Sigmoid colon (tissue), 7 donors: Measurements from ENCODE around the gene CDK6. TPM values are rescaled to one million over a fixed set of nuclear protein-coding genes. Genes with fewer than 3 reads are reported as not detected.
A peak's percentile ranks its signal among the peaks of the same experiment; 100 is the strongest.
"Not testable (repeated sequence)": the region's sequence is repeated elsewhere in the genome, so short reads cannot be mapped to it uniquely, and the experiment has no call there.

ENCODE experiments used
- DNase-seq: peaks from one replicate; pipeline ENCODE4 v3.0.0-alpha.2; 2019
- H3K27ac ChIP-seq, 4 donors: fragments of 200-600 bp; sonication (generic); one replicate each; pipeline ENCODE4 v1.5.1; 2016 to 2019; ENCODE audit warnings: mild to moderate bottlenecking in 1 of 4
- H3K27me3 ChIP-seq, 3 donors: fragments of 200-600 bp; sonication (generic); one replicate each; pipeline ENCODE4 v1.5.1; 2019; ENCODE audit warnings: mild to moderate bottlenecking in 1 of 3
- H3K36me3 ChIP-seq, 4 donors: fragments of 200-600 bp; sonication (generic); one replicate each; pipeline ENCODE4 v1.5.1; 2016 to 2019
- H3K4me1 ChIP-seq, 4 donors: fragments of 200-600 bp; sonication (generic); one replicate each; pipeline ENCODE4 v1.5.1; 2017 to 2019
- H3K4me3 ChIP-seq, 4 donors: fragments of 200-600 bp; sonication (generic); one replicate each; pipeline ENCODE4 v1.5.1; 2017 to 2019; ENCODE audit warnings: mild to moderate bottlenecking in 2 of 4, moderate library complexity in 1 of 4
- H3K9me3 ChIP-seq, 4 donors: fragments of 200-600 bp in 3 of 4; sonication (generic) in 3 of 4; one replicate each; pipeline versions ENCODE4 v1.5.1 to v1.6.1; 2013 to 2019
- EP300 ChIP-seq, 4 donors: sonication (generic); formaldehyde crosslinking; IDR thresholded peaks; one replicate each; pipeline ENCODE4 v1.6.1; 2017; ENCODE audit warnings: antibody characterized with exemption in 4 of 4
- POLR2A ChIP-seq, 2 donors: fragments of 450-650 bp; IDR thresholded peaks; one replicate each; pipeline ENCODE4 v1.6.1; 2016; ENCODE audit warnings: antibody characterized with exemption in 2 of 2, mild to moderate bottlenecking in 2 of 2, moderate library complexity in 2 of 2
- POLR2AphosphoS5 ChIP-seq, 4 donors: sonication (generic); formaldehyde crosslinking; IDR thresholded peaks; one replicate each; pipeline ENCODE4 v1.6.1; 2017; ENCODE audit warnings: antibody characterized with exemption in 4 of 4
- WGBS, 2 donors: extraction: QIAGEN DNeasy Blood & Tissue Kit; methylation state at CpG; one replicate each; pipeline ENCODE4 v1.1.7; 2013; 5-methylcytosine and 5-hydroxymethylcytosine counted together
- intact Hi-C: fragments of 100-400 bp; cut with DNase I; formaldehyde crosslinking; loops from one replicate; pipeline ENCODE4 v1.15.1; 2023
- polyA plus RNA-seq, 3 donors: library from polyadenylated mRNA; stranded (reverse); fragments of 200-250 nt; gene quantifications; one replicate each; pipeline ENCODE4 v1.2.3, GENCODE V29; 2013
- total RNA-seq, 4 donors: library from RNA; depleted of rRNA; stranded (reverse); fragments of >200 nt; gene quantifications; one replicate each; pipeline ENCODE4 v1.1.0, GENCODE V29; 2016
- TF ChIP-seq, protein P1 (sequence below), 4 experiments: fragments of 450-650 bp in 3 of 4; fragments of 200-600 bp in 1 of 4; IDR thresholded peaks; one replicate each; pipeline ENCODE4 v1.5.1; 2016 to 2019; ENCODE audit warnings: antibody characterized with exemption in 4 of 4, mild to moderate bottlenecking in 3 of 4, moderate library complexity in 2 of 4
- donor health status: healthy with polysubstance abuse.
- donor health status: Bipolar disorder and iron deficiency.
- donor health status: healthy.

Gene CDK6
- total RNA-seq (10 to 100 TPM; 13.3 to 25.8 (median 19.9) TPM), polyA plus RNA-seq (1 to 10 TPM; 2.4 to 7.1 (median 3.2) TPM)

DNA sequence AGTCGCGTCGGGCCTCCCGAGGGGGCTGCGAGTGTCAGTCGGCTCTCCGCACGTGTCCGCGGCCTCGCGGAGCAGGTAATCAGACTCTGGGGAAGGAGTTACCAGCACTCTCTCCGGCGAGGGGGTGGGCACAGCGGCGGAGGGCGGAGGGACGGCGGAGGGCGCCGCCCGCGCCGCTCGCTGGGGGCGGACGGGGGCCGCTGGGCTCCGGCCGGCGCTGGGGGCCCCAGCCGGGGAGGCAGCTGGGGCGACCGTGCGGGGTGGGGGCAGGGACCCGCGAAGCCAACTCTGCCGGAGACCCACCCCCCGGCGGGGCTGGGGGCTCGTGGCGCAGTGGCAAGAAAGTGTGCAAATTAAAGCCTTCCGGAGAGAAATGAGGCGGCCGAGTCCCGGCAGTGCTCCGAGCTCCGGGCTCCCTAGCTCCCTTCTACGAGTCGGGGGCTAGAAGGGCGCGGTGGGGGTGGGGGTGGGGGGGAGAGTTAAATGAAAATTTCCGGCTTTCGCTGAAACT is at the start of gene CDK6:
Gene CDK6 (minus strand): TSS at position 85 of the 511 bp plus-strand sequence. CDS start 3,250 bp downstream, outside the sequence.
- Histone ChIP-seq H3K36me3 (no peaks in the 10 kb centered on the region), H3K27me3 (no peaks in the 10 kb centered on the region), H3K4me3 (peak within 1 kb of the TSS; percentile 55 to 84 (median 80)), H3K27ac (peak within 1 kb of the TSS; percentile 79 to 97 (median 93)), H3K4me1 (peaks cover 0 to 14% (median 7%) of the 10 kb centered on the region in 4 donors), H3K9me3 (no peaks in the 10 kb centered on the region)
- TF ChIP-seq POLR2AphosphoS5 (IDR thresholded peaks at IDR 0.05) (peak in 3 of 4 donors; percentile 31 to 43 (median 35)), EP300 (IDR thresholded peaks at IDR 0.05) (no peak)
- intact Hi-C loops, result loop anchor here (5.0 kb wide), 1 partner anchor 221 kb away; no protein-coding TSS in a partner anchor
- WGBS, 2 donors, result 1% methylated on average over 54 of the region's 54 CpGs
- peak; percentile 78 for DNase-seq

DNA sequence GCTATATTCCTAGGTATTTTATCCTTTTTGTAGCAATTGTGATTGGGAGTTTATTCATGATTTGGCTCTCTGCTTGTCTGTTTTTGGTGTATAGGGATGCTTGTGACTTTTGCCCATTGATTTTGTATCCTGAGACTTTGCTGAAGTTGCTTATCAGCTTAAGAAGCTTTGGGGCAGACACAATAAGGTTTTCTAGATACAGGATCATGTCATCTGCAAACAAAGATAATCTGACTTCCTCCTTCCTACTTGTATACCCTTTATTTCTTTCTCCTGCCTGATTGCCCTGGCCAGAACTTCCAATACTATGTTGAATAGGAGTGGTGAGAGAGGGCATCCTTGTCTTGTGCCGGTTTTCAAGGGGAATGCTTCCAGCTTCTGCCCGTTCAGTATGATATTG is 49.7 kb upstream of the CDK6 start:
- H3K27me3 ChIP-seq, DNase-seq, H3K4me1 ChIP-seq, H3K36me3 ChIP-seq, H3K9me3 ChIP-seq, intact Hi-C loops, H3K27ac ChIP-seq, H3K4me3 ChIP-seq: not testable (repeated sequence)
- 91 to 96% methylated on average over 2 of the region's 2 CpGs for WGBS, 2 donors

DNA sequence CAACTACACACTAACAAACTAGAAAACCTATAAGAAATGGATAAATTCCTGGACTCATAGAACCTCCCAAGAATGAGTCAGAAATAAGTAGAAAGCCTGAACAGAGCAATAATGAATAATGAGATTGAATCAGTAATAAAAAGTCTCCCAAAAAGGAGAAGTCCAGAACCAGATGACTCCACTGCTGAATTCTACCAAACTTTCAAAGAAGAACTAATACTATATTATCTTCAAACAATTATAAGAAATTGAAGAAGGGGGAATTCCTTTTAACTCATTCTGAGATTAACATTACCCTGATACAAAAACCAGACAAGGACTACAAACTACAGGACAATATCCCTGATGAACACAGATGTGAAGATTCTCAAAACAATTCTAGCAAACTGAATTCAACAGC is 47.8 kb upstream of the CDK6 start:
- Histone ChIP-seq H3K4me1 (no peaks in the 10 kb centered on the region), H3K4me3 (no peak overlapping the region), H3K27ac (no peak overlapping the region), H3K27me3 (no peaks in the 10 kb centered on the region), H3K36me3 (no peaks in the 10 kb centered on the region), H3K9me3 (peaks cover 0 to 8% (median 0%) of the 10 kb centered on the region in 4 donors)
- intact Hi-C loops, result no loop called here
- TF ChIP-seq EP300 (IDR thresholded peaks at IDR 0.05), result no peak
- no peak for TF ChIP-seq POLR2A (IDR thresholded peaks at IDR 0.05)
- TF ChIP-seq, protein P1, sequence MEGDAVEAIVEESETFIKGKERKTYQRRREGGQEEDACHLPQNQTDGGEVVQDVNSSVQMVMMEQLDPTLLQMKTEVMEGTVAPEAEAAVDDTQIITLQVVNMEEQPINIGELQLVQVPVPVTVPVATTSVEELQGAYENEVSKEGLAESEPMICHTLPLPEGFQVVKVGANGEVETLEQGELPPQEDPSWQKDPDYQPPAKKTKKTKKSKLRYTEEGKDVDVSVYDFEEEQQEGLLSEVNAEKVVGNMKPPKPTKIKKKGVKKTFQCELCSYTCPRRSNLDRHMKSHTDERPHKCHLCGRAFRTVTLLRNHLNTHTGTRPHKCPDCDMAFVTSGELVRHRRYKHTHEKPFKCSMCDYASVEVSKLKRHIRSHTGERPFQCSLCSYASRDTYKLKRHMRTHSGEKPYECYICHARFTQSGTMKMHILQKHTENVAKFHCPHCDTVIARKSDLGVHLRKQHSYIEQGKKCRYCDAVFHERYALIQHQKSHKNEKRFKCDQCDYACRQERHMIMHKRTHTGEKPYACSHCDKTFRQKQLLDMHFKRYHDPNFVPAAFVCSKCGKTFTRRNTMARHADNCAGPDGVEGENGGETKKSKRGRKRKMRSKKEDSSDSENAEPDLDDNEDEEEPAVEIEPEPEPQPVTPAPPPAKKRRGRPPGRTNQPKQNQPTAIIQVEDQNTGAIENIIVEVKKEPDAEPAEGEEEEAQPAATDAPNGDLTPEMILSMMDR (IDR thresholded peaks at IDR 0.05), result no peak
- TF ChIP-seq POLR2AphosphoS5 (IDR thresholded peaks at IDR 0.05), result no peak
- DNase-seq, result no peak

DNA sequence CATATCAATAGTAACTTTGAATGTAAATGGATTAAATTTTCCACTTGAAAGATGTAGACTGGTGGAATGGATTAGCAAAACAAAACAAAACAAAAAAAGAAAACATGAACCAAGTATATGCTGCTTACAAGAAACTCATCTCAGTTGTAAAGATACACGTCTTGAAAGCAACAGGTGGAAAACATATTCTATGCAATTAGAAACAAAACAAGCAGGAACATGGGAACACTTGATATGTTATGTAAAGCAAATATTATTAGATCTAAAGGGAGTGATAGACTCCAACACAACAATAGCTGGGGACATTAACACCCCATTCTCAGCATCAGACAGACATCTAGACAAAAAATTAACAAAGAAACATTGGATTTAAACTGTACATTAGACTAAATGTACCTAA is 46.4 kb upstream of the CDK6 start:
- Histone ChIP-seq H3K9me3 (peaks cover 0 to 3% (median 0%) of the 10 kb centered on the region in 4 donors), H3K36me3 (no peaks in the 10 kb centered on the region), H3K4me1 (no peaks in the 10 kb centered on the region), H3K27ac (no peak overlapping the region), H3K4me3 (no peak overlapping the region), H3K27me3 (no peaks in the 10 kb centered on the region)
- 86 to 89% methylated on average over 1 of the region's 1 CpG for WGBS, 2 donors
- TF ChIP-seq POLR2AphosphoS5 (IDR thresholded peaks at IDR 0.05) (no peak), POLR2A (IDR thresholded peaks at IDR 0.05) (no peak), EP300 (IDR thresholded peaks at IDR 0.05) (no peak)
- TF ChIP-seq, protein P1 (IDR thresholded peaks at IDR 0.05), result no peak
- intact Hi-C loops, result no loop called here
- DNase-seq, result no peak

DNA sequence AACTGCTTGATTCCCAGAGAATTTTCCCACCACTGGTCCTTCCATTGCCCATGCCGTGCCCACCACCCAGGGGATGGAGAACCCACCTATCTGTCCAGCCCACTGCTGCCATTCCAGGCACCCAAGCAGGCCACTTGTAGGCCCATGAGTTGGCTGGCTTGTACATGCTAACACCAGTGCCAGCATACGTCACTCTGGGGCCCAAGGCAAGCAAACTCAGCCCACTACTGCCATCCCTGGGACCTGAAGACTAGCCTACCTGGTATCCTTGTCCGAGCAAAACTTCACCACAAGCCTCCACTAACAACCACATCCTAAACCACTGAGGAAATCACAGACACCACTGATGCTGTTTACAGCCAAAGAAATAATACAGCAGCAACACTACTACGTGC is 44.7 kb upstream of the CDK6 start:
- Histone ChIP-seq H3K9me3 (no peaks in the 10 kb centered on the region), H3K4me1 (no peaks in the 10 kb centered on the region), H3K4me3 (no peak overlapping the region), H3K27me3 (no peaks in the 10 kb centered on the region), H3K27ac (no peak overlapping the region), H3K36me3 (no peaks in the 10 kb centered on the region)
- intact Hi-C loops, result no loop called here
- 81 to 92% methylated on average over 4 of the region's 4 CpGs for WGBS, 2 donors
- DNase-seq, result no peak
- TF ChIP-seq, protein P1 (IDR thresholded peaks at IDR 0.05), result no peak
- TF ChIP-seq POLR2A (IDR thresholded peaks at IDR 0.05) (no peak), EP300 (IDR thresholded peaks at IDR 0.05) (no peak), POLR2AphosphoS5 (IDR thresholded peaks at IDR 0.05) (no peak)
